GM10266 (cell line): ENCODE data around the gene PGBD5.

Experiments used
- DNase-seq: peaks from one replicate; pipeline ENCODE4 v3.0.0; 2012; ENCODE audit errors: extremely low spot score
- CTCF ChIP-seq: IDR thresholded peaks from 2 replicates; pipeline ENCODE4 v1.5.1; 2012; ENCODE audit warnings: mild to moderate bottlenecking, low read depth; ENCODE audit not compliant: control insufficient read depth, insufficient read depth; ENCODE audit errors: missing control alignments

PGBD5 gene

GRCh38 chr1:230394741-230395140 lies 31.4 kb downstream of the PGBD5 start:
- no peak for TF ChIP-seq CTCF
- no peak for DNase-seq

- DNase-seq, result no peak
- no peak for TF ChIP-seq CTCF
Observed at GRCh38 chr1:230394134-230394533, 32.0 kb downstream of the PGBD5 start.

DNA sequence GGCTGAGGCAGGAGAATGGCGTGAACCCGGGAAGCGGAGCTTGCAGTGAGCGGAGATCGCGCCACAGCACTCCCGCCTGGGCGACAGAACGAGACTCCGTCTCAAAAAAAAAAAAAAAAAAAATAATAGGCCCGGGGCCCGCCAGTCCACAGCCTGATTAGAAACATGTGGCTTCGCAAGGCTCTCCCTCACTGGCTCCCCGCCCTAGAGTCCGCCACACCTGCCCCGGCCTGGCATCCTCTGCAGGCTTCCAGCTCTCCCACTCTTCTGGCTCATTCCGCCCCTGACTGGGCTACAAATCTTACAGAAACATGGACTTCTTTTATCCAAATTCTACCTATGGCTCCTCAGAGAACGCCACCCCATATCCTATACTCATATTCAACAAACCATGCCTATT lies 32.4 kb downstream of the PGBD5 start:
- TF ChIP-seq CTCF, result no peak
- DNase-seq, result no peak

GRCh38 chr1:230392920-230393521 lies 33.1 kb downstream of the PGBD5 start:
- TF ChIP-seq CTCF, result no peak
- DNase-seq, result no peak

DNA sequence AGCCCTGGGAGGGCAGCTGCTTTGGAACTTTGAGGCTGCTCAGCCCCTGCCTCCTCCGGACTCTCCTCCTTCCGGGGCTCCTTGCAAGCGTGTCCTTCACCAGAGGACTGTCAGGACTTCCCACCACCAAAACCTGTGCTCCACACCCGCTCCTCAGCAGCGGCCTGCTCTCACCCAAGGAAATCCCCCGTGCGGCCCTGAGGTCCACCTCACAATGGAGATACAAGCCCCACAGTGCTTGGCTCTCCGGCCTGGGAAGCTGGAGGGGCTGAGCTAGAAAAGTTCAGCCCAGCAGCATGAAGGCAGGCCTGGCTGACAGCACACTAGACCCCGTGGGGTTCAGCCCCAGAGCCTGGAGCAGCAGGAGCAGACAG lies 33.6 kb downstream of the PGBD5 start:
- no peak for DNase-seq
- no peak for TF ChIP-seq CTCF

GRCh38 chr1:230391776-230392535 lies 34.2 kb downstream of the PGBD5 start:
- no peak for DNase-seq
- TF ChIP-seq CTCF, result no peak

- TF ChIP-seq CTCF, result no peak
- no peak for DNase-seq
Observed at GRCh38 chr1:230390371-230390770, 35.8 kb downstream of the PGBD5 start.
